DOHH2 (cell line): Measurements from ENCODE around the gene OR2T6.

Experiments used
- H3F3A ChIP-seq: fragments of 200-600 bp; sonication (generic), shearing (Covaris generic); 2 replicates; pipeline ENCODE4 v1.6.0; 2016; ENCODE audit warnings: antibody characterized with exemption, mild to moderate bottlenecking; ENCODE audit not compliant: control insufficient read depth, insufficient read depth
- H3K27ac ChIP-seq: fragments of 200-600 bp; sonication (generic); 2 replicates; pipeline ENCODE4 v1.5.1; 2014; ENCODE audit warnings: low read depth, mild to moderate bottlenecking, low read length, moderate library complexity
- H3K27me3 ChIP-seq: fragments of 200-600 bp; sonication (generic); 2 replicates; pipeline ENCODE4 v1.6.1; 2014; ENCODE audit warnings: mild to moderate bottlenecking, low read length, mixed read lengths; ENCODE audit not compliant: control insufficient read depth
- H3K36me3 ChIP-seq: fragments of 200-600 bp; sonication (generic); 2 replicates; pipeline ENCODE4 v1.6.1; 2014; ENCODE audit warnings: mild to moderate bottlenecking, low read length, moderate library complexity, mixed read lengths; ENCODE audit not compliant: control insufficient read depth
- H3K4me1 ChIP-seq: fragments of 200-600 bp; sonication (generic); 2 replicates; pipeline ENCODE4 v1.6.1; 2014; ENCODE audit warnings: mild to moderate bottlenecking, low read length, mixed read lengths; ENCODE audit not compliant: control insufficient read depth
- H3K4me2 ChIP-seq: fragments of 200-600 bp; sonication (generic); 2 replicates; pipeline ENCODE4 v1.6.0; 2014; ENCODE audit warnings: mild to moderate bottlenecking, low read length, moderate library complexity
- H3K4me3 ChIP-seq: fragments of 200-600 bp; sonication (generic); 2 replicates; pipeline ENCODE4 v1.5.1; 2014; ENCODE audit warnings: mild to moderate bottlenecking, low read length, mixed read lengths
- H3K79me2 ChIP-seq: fragments of 200-600 bp; sonication (generic); 2 replicates; pipeline ENCODE4 v1.6.1; 2014; ENCODE audit warnings: mild to moderate bottlenecking, low read length, mixed read lengths; ENCODE audit not compliant: control insufficient read depth
- H3K9me2 ChIP-seq: fragments of 200-600 bp; sonication (generic); replicated peaks from 2 replicates; pipeline ENCODE4 v1.6.1; 2014; ENCODE audit warnings: mild to moderate bottlenecking, low read length, mixed read lengths; ENCODE audit not compliant: control insufficient read depth
- H3K9me3 ChIP-seq: fragments of 200-600 bp; sonication (generic); 2 replicates; pipeline ENCODE4 v1.6.1; 2014; ENCODE audit warnings: antibody characterized with exemption, low read length, mixed read lengths; ENCODE audit not compliant: control insufficient read depth, insufficient read depth
- H4K20me1 ChIP-seq: fragments of 200-600 bp; sonication (generic); 2 replicates; pipeline ENCODE4 v1.6.0; 2014; ENCODE audit warnings: low read depth, mild to moderate bottlenecking, antibody characterized with exemption, low read length, moderate library complexity; ENCODE audit not compliant: control insufficient read depth, insufficient read depth
- EZH2phosphoT487 ChIP-seq: fragments of 200-600 bp; sonication (generic); IDR thresholded peaks from 2 replicates; pipeline ENCODE4 v1.6.1; 2017; ENCODE audit warnings: borderline replicate concordance, mild to moderate bottlenecking, antibody characterized with exemption, low read length, moderate library complexity, mixed read lengths
- TF ChIP-seq, protein P1 (sequence below): fragments of 200-600 bp; sonication (generic); IDR thresholded peaks from one replicate; pipeline ENCODE4 v1.5.1; 2014; ENCODE audit warnings: antibody characterized with exemption, mild to moderate bottlenecking, low read depth, low read length; ENCODE audit not compliant: poor library complexity, severe bottlenecking

OR2T6 gene

DNA sequence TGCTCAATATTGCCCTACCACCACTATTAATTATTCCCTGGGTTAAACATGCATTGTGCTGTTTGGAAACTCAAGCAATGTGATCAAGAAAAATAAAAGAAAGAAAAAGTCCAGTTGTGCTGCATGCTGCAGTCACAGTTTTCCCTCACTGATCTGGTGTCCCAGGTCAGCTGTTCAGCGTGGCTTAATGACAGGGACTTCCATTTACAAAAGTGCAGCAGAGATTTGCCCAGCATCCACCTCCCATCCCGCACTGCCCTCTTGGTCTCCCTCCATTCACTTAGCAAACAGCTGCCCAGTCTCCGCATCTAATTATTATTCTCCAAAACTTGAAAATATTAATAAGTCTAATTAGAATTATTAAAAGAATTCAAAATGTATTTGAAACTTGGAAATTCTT, 16.1 kb upstream of the OR2T6 start:
- TF ChIP-seq, protein P1, sequence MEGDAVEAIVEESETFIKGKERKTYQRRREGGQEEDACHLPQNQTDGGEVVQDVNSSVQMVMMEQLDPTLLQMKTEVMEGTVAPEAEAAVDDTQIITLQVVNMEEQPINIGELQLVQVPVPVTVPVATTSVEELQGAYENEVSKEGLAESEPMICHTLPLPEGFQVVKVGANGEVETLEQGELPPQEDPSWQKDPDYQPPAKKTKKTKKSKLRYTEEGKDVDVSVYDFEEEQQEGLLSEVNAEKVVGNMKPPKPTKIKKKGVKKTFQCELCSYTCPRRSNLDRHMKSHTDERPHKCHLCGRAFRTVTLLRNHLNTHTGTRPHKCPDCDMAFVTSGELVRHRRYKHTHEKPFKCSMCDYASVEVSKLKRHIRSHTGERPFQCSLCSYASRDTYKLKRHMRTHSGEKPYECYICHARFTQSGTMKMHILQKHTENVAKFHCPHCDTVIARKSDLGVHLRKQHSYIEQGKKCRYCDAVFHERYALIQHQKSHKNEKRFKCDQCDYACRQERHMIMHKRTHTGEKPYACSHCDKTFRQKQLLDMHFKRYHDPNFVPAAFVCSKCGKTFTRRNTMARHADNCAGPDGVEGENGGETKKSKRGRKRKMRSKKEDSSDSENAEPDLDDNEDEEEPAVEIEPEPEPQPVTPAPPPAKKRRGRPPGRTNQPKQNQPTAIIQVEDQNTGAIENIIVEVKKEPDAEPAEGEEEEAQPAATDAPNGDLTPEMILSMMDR: no peak
- TF ChIP-seq EZH2phosphoT487: no peak
- no peaks in the 10 kb centered on the region for H3K79me2 ChIP-seq
- H3K4me2 ChIP-seq: no peak overlapping the region
- no peaks in the 10 kb centered on the region for H3F3A ChIP-seq
- H3K9me2 ChIP-seq: no peaks in the 10 kb centered on the region
- no peak overlapping the region for H3K4me3 ChIP-seq
- H3K4me1 ChIP-seq: no peaks in the 10 kb centered on the region
- H3K9me3 ChIP-seq: no peaks in the 10 kb centered on the region
- no peaks in the 10 kb centered on the region for H4K20me1 ChIP-seq
- no peaks in the 10 kb centered on the region for H3K36me3 ChIP-seq
- H3K27me3 ChIP-seq: no peaks in the 10 kb centered on the region
- no peak overlapping the region for H3K27ac ChIP-seq

DNA sequence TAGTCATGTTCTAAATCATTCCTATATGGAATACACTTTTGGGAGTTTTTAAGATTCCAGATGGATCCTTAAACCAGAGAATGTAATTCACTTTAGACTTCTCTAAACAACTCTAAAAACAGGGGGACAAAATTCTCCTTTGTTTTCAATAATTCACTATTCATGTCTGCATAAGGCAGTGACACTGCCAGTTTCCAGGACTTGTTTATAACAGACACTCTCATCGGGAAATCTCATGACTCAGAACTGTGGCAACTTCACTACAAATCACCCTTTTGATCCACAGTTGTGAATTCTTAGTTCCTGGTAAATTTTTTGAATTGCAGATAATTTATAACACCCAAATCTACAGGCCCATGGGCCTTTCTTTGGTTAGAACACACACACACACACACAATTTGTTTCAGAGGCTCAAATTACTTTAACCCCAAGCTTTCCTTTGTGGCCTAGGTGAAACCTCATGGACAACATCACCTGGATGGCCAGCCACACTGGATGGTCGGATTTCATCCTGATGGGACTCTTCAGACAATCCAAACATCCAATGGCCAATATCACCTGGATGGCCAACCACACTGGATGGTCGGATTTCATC, 14.3 kb upstream of the OR2T6 start, which contains the start of gene OR2T4:
Gene OR2T4 (plus strand): TSS at position 545 of the 595 bp plus-strand sequence. CDS start 0 bp downstream, at position 545.
- Histone ChIP-seq H3K27me3 (no peaks in the 10 kb centered on the region), H3K9me3 (no peaks in the 10 kb centered on the region), H3K27ac (no peak within 1 kb of the TSS), H4K20me1 (no peaks in the 10 kb centered on the region), H3K79me2 (no peaks in the 10 kb centered on the region), H3K4me3 (no peak within 1 kb of the TSS), H3K4me2 (no peak within 1 kb of the TSS), H3K9me2 (no peaks in the 10 kb centered on the region), H3K36me3 (no peaks in the 10 kb centered on the region), H3K4me1 (no peaks in the 10 kb centered on the region), H3F3A (no peaks in the 10 kb centered on the region)
- TF ChIP-seq, protein P1: no peak

DNA sequence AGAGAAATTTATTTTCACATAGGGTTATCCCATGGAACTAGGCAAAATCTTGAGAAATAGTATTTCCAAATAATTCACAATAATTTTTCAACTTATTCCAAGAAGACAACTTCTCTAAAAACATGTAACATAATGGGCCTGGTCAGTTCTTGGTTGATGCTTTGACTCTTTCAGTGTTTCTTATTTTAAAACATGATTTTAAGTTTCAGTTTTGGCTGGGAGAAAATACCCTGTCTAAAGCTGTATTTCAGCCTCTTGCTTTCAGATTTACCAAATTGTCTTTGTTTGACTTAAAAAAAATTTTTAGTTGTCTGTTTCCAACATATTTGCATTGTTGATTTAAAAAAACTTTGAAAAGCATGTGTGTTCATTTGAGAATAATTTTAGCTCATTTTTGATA, 8.9 kb upstream of the OR2T6 start:
- no peaks in the 10 kb centered on the region for H3K36me3 ChIP-seq
- no peaks in the 10 kb centered on the region for H3K9me3 ChIP-seq
- H3K27me3 ChIP-seq: no peaks in the 10 kb centered on the region
- no peaks in the 10 kb centered on the region for H4K20me1 ChIP-seq
- no peaks in the 10 kb centered on the region for H3K9me2 ChIP-seq
- H3K4me2 ChIP-seq: no peak overlapping the region
- no peaks in the 10 kb centered on the region for H3F3A ChIP-seq
- H3K4me3 ChIP-seq: no peak overlapping the region
- H3K4me1 ChIP-seq: no peaks in the 10 kb centered on the region
- H3K27ac ChIP-seq: no peak overlapping the region
- no peak for TF ChIP-seq EZH2phosphoT487
- TF ChIP-seq, protein P1: no peak
- H3K79me2 ChIP-seq: no peaks in the 10 kb centered on the region
